H9 (cell line): ENCODE measurements around the gene RPAP2. TPM values are rescaled to one million over a fixed set of nuclear protein-coding genes. Genes with fewer than 3 reads are reported as not detected.

ENCODE experiments used
- DNase-seq: peaks from one replicate; pipeline ENCODE4 v3.0.0-alpha.2; 2017
- H2AFZ ChIP-seq: one replicate; pipeline ENCODE4 v1.6.1; 2013; ENCODE audit warnings: mild to moderate bottlenecking, low read length, control low read depth, moderate library complexity
- H2AK5ac ChIP-seq: 2 replicates; pipeline ENCODE4 v1.6.1; 2013; ENCODE audit warnings: low read length, control low read depth, mixed read lengths; ENCODE audit not compliant: insufficient read length
- H2BK120ac ChIP-seq: one replicate; pipeline ENCODE4 v1.6.1; 2013; ENCODE audit warnings: low read depth, mild to moderate bottlenecking, low read length, control low read depth, inconsistent platforms; ENCODE audit not compliant: poor library complexity, severe bottlenecking
- H2BK12ac ChIP-seq: 2 replicates; pipeline ENCODE4 v1.6.1; 2013; ENCODE audit warnings: low read length, control low read depth, mixed read lengths, low read depth; ENCODE audit not compliant: insufficient read length
- H2BK15ac ChIP-seq: 2 replicates; pipeline ENCODE4 v1.6.1; 2013; ENCODE audit warnings: low read depth, low read length, control low read depth
- H2BK20ac ChIP-seq: one replicate; pipeline ENCODE4 v1.6.1; 2013; ENCODE audit warnings: low read depth, mild to moderate bottlenecking, low read length, control low read depth, inconsistent platforms; ENCODE audit not compliant: poor library complexity, severe bottlenecking
- H2BK5ac ChIP-seq: 2 replicates; pipeline ENCODE4 v1.6.1; 2013; ENCODE audit warnings: low read length, control low read depth, mixed read lengths; ENCODE audit not compliant: insufficient read length
- H3K14ac ChIP-seq: 2 replicates; pipeline ENCODE4 v1.6.1; 2013; ENCODE audit warnings: low read length, control low read depth; ENCODE audit not compliant: insufficient read depth
- H3K18ac ChIP-seq: 2 replicates; pipeline ENCODE4 v1.6.1; 2013; ENCODE audit warnings: low read depth, mild to moderate bottlenecking, mixed read lengths, low read length, control low read depth; ENCODE audit not compliant: insufficient read length
- H3K23ac ChIP-seq: 2 replicates; pipeline ENCODE4 v1.6.1; 2013; ENCODE audit warnings: low read length, control low read depth, mixed read lengths, low read depth; ENCODE audit not compliant: insufficient read length
- H3K23me2 ChIP-seq: 2 replicates; pipeline ENCODE4 v1.6.1; 2013; ENCODE audit warnings: low read depth, mild to moderate bottlenecking, mixed read lengths, low read length, control low read depth; ENCODE audit not compliant: insufficient read length, poor library complexity, severe bottlenecking
- H3K27ac ChIP-seq: 2 replicates; pipeline ENCODE4 v1.5.1; 2013; ENCODE audit warnings: low read length, control low read depth, mixed read lengths, low read depth; ENCODE audit not compliant: insufficient read length
- H3K27me3 ChIP-seq: 2 replicates; pipeline ENCODE4 v1.6.1; 2013; ENCODE audit warnings: low read length, control low read depth, inconsistent platforms; ENCODE audit not compliant: insufficient read depth
- H3K4ac ChIP-seq: 2 replicates; pipeline ENCODE4 v1.6.1; 2013; ENCODE audit warnings: low read depth, mild to moderate bottlenecking, control low read depth, inconsistent platforms, low read length, moderate library complexity
- H3K4me1 ChIP-seq: 2 replicates; pipeline ENCODE4 v1.6.1; 2013; ENCODE audit warnings: low read length, control low read depth, inconsistent platforms; ENCODE audit not compliant: insufficient read depth
- H3K4me2 ChIP-seq: 2 replicates; pipeline ENCODE4 v1.6.1; 2013; ENCODE audit warnings: low read length, control low read depth, mixed read lengths; ENCODE audit not compliant: insufficient read length, insufficient read depth
- H3K56ac ChIP-seq: 2 replicates; pipeline ENCODE4 v1.6.1; 2013; ENCODE audit warnings: low read depth, mild to moderate bottlenecking, mixed read lengths, low read length, control low read depth; ENCODE audit not compliant: insufficient read length
- H3K79me1 ChIP-seq: 2 replicates; pipeline ENCODE4 v1.6.1; 2013; ENCODE audit warnings: low read depth, mild to moderate bottlenecking, moderate library complexity, low read length, control low read depth, inconsistent platforms; ENCODE audit not compliant: insufficient read depth, poor library complexity, severe bottlenecking
- H3K79me2 ChIP-seq: 2 replicates; pipeline ENCODE4 v1.6.1; 2013; ENCODE audit warnings: low read length, control low read depth, inconsistent platforms; ENCODE audit not compliant: insufficient read depth
- H3K9ac ChIP-seq: 2 replicates; pipeline ENCODE4 v1.6.1; 2013; ENCODE audit warnings: low read length, control low read depth, mixed read lengths; ENCODE audit not compliant: insufficient read length; ENCODE audit errors: extremely low read depth
- H3K9me3 ChIP-seq: one replicate; pipeline ENCODE4 v1.6.1; 2013; ENCODE audit warnings: low read depth, low read length, inconsistent platforms; ENCODE audit not compliant: control insufficient read depth
- H3T11ph ChIP-seq: one replicate; pipeline ENCODE4 v1.6.1; 2013; ENCODE audit warnings: mild to moderate bottlenecking, low read length, control low read depth, inconsistent platforms
- H4K20me1 ChIP-seq: one replicate; pipeline ENCODE4 v1.6.1; 2013; ENCODE audit not compliant: control insufficient read depth, insufficient read length, insufficient read depth
- H4K5ac ChIP-seq: 2 replicates; pipeline ENCODE4 v1.6.1; 2013; ENCODE audit warnings: low read depth, mild to moderate bottlenecking, mixed read lengths, low read length, control low read depth; ENCODE audit not compliant: insufficient read length
- H4K8ac ChIP-seq: replicated peaks from 2 replicates; pipeline ENCODE4 v1.6.1; 2013; ENCODE audit warnings: low read length, control low read depth, mixed read lengths, low read depth; ENCODE audit not compliant: insufficient read length
- H4K91ac ChIP-seq: 2 replicates; pipeline ENCODE4 v1.6.1; 2013; ENCODE audit warnings: low read depth, mild to moderate bottlenecking, moderate library complexity, mixed read lengths, low read length, control low read depth; ENCODE audit not compliant: insufficient read length
- H3K27ac Mint-ChIP-seq, 3 experiments: 2 replicates in 2 of 3; 3 replicates in 1 of 3; pipeline ENCODE4 v1.8.0; 2020 to 2021; ENCODE audit warnings: mixed read lengths in 3 of 3, mild to moderate bottlenecking in 1 of 3, moderate library complexity in 1 of 3
- H3K27me3 Mint-ChIP-seq: 2 replicates; pipeline ENCODE4 v1.8.0; 2021; ENCODE audit warnings: low read depth, mild to moderate bottlenecking, moderate library complexity, mixed read lengths
- H3K36me3 Mint-ChIP-seq, 3 experiments: 2 replicates in 2 of 3; 3 replicates in 1 of 3; pipeline ENCODE4 v1.8.0; 2020 to 2021; ENCODE audit warnings: low read depth in 3 of 3, mixed read lengths in 3 of 3; ENCODE audit not compliant: insufficient read depth in 1 of 3
- H3K4me1 Mint-ChIP-seq, 2 experiments: 2 replicates each; pipeline ENCODE4 v1.8.0; 2020; ENCODE audit warnings: mixed read lengths in 2 of 2
- H3K4me3 Mint-ChIP-seq, 2 experiments: 2 replicates in 1 of 2; 3 replicates in 1 of 2; pipeline ENCODE4 v1.8.0; 2020 to 2021; ENCODE audit warnings: mild to moderate bottlenecking in 2 of 2, mixed read lengths in 2 of 2, moderate library complexity in 1 of 2
- H3K9me3 Mint-ChIP-seq, 2 experiments: 2 replicates in 1 of 2; 3 replicates in 1 of 2; pipeline ENCODE4 v1.8.0; 2020; ENCODE audit warnings: mild to moderate bottlenecking in 2 of 2, mixed read lengths in 2 of 2, moderate library complexity in 1 of 2
- WGBS: extraction: QIAGEN DNeasy Blood & Tissue Kit; methylation state at CpG from one replicate; pipeline ENCODE4 v1.1.7; 2013; ENCODE audit warnings: missing lambda C conversion rate, low lambda C conversion rate, mixed read lengths; ENCODE audit not compliant: insufficient read length; ENCODE audit errors: extremely low coverage; 5-methylcytosine and 5-hydroxymethylcytosine counted together
- total RNA-seq: library from RNA; stranded (reverse); gene quantifications from 2 replicates; pipeline ENCODE4 v1.2.1, GENCODE V29; 2021
- TF ChIP-seq, protein P1 (sequence below): fragments of 200-600 bp; sonication (generic); conservative IDR thresholded peaks from 3 replicates; pipeline ENCODE4 v1.8.0; 2021; ENCODE audit warnings: antibody characterized with exemption, mild to moderate bottlenecking

The RPAP2 gene
- total RNA-seq, 1 experiment from 2014 or later: 27.4 TPM

DNA sequence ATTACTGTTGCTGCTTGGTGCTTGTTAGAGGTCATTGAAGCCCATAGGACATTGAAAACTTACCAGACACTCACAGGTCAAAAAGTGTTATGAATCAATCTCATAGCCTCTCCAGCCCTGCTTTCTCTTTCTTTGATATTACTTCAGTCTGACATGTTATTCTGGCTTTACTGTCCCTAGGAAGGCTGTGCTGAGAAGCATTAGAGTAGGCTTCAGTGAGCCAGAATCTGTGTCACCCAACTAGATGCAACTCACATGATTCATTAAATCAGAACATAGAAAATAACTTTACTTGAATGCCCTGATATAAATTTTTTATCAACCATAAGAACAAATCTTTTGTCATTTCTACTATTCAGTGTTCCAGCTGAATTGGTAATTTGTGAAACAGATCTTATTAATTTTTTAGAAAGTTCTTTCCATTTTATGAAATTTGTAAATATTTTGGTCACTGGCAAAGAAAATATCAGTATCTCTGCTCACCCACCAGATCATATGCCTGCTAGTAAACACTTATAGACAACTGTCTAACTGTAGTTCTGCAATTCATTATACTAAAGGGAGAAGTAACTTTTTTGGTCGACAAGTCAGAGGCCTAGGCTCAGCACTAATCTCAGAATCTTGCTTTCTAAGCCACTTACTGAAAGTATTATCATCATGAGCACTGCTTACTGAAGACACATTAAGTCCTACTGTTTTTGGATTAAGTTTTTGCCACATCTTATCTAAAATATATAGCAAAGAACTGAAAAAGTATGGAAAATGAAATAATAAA, 48.2 kb downstream of the RPAP2 start:
- no peak overlapping the region for H3K4ac ChIP-seq
- no peak overlapping the region for H3K4me3 Mint-ChIP-seq
- no peak overlapping the region for H2BK20ac ChIP-seq
- H4K8ac ChIP-seq: no peak overlapping the region
- no peaks in the 10 kb centered on the region for H3K27me3 ChIP-seq
- H3K9ac ChIP-seq: no peak overlapping the region
- H3K4me1 Mint-ChIP-seq: no peaks in the 10 kb centered on the region
- H3K79me2 ChIP-seq: no peaks in the 10 kb centered on the region
- no peak overlapping the region for H3K56ac ChIP-seq
- no peak overlapping the region for H2BK15ac ChIP-seq
- no peak overlapping the region for H3T11ph ChIP-seq
- DNase-seq: no peak
- peaks cover 0 to 2% of the 10 kb centered on the region in 2 experiments; a peak in 2 of 5 replicates for H3K9me3 Mint-ChIP-seq
- no peak overlapping the region for H2BK5ac ChIP-seq
- no peaks in the 10 kb centered on the region for H3K27me3 Mint-ChIP-seq
- H3K79me1 ChIP-seq: no peaks in the 10 kb centered on the region
- H3K27ac Mint-ChIP-seq: no peak overlapping the region
- H2AFZ ChIP-seq: no peak overlapping the region
- TF ChIP-seq, protein P1, sequence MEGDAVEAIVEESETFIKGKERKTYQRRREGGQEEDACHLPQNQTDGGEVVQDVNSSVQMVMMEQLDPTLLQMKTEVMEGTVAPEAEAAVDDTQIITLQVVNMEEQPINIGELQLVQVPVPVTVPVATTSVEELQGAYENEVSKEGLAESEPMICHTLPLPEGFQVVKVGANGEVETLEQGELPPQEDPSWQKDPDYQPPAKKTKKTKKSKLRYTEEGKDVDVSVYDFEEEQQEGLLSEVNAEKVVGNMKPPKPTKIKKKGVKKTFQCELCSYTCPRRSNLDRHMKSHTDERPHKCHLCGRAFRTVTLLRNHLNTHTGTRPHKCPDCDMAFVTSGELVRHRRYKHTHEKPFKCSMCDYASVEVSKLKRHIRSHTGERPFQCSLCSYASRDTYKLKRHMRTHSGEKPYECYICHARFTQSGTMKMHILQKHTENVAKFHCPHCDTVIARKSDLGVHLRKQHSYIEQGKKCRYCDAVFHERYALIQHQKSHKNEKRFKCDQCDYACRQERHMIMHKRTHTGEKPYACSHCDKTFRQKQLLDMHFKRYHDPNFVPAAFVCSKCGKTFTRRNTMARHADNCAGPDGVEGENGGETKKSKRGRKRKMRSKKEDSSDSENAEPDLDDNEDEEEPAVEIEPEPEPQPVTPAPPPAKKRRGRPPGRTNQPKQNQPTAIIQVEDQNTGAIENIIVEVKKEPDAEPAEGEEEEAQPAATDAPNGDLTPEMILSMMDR: no peak
- no peak overlapping the region for H2BK120ac ChIP-seq
- no peaks in the 10 kb centered on the region for H4K20me1 ChIP-seq
- H4K5ac ChIP-seq: no peak overlapping the region
- no peak overlapping the region for H2BK12ac ChIP-seq
- H3K4me2 ChIP-seq: no peak overlapping the region
- no peak overlapping the region for H4K91ac ChIP-seq
- no peaks in the 10 kb centered on the region for H3K23me2 ChIP-seq
- H3K36me3 Mint-ChIP-seq: peaks cover 11 to 38% (median 25%) of the 10 kb centered on the region in 3 experiments
- no peaks in the 10 kb centered on the region for H3K4me1 ChIP-seq
- no CpG with 5 or more reads among the region's 1 CpG for WGBS
- no peak overlapping the region for H3K27ac ChIP-seq
- H3K9me3 ChIP-seq: no peaks in the 10 kb centered on the region
- H3K14ac ChIP-seq: no peak overlapping the region
- no peak overlapping the region for H3K18ac ChIP-seq
- H2AK5ac ChIP-seq: no peak overlapping the region
- no peak overlapping the region for H3K23ac ChIP-seq
